Measurements from ENCODE around the gene TUBGCP5.

- TF ChIP-seq, protein P1, sequence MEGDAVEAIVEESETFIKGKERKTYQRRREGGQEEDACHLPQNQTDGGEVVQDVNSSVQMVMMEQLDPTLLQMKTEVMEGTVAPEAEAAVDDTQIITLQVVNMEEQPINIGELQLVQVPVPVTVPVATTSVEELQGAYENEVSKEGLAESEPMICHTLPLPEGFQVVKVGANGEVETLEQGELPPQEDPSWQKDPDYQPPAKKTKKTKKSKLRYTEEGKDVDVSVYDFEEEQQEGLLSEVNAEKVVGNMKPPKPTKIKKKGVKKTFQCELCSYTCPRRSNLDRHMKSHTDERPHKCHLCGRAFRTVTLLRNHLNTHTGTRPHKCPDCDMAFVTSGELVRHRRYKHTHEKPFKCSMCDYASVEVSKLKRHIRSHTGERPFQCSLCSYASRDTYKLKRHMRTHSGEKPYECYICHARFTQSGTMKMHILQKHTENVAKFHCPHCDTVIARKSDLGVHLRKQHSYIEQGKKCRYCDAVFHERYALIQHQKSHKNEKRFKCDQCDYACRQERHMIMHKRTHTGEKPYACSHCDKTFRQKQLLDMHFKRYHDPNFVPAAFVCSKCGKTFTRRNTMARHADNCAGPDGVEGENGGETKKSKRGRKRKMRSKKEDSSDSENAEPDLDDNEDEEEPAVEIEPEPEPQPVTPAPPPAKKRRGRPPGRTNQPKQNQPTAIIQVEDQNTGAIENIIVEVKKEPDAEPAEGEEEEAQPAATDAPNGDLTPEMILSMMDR (conservative IDR thresholded peaks at IDR 0.05), result no peak
- TF ChIP-seq EZH2 (IDR thresholded peaks at IDR 0.05; ENCODE audit: low read depth), result no peak
Measured at GRCh38 chr15:23033979-23034378, 5.4 kb downstream of the TUBGCP5 start.
